Right forelimb (tissue), 1 donor: ENCODE measurements around the gene IFNL4.
"Not testable (repeated sequence)": the region's sequence is repeated elsewhere in the genome, so short reads cannot be mapped to it uniquely, and the experiment has no call there.

Experiments
- DNase-seq: peaks from one replicate; pipeline ENCODE4 v3.0.0-alpha.2; 2018

IFNL4 gene

GRCh38 chr19:39219108-39219507 lies 29.5 kb downstream of the IFNL4 start:
- not testable (repeated sequence) for DNase-seq

DNA sequence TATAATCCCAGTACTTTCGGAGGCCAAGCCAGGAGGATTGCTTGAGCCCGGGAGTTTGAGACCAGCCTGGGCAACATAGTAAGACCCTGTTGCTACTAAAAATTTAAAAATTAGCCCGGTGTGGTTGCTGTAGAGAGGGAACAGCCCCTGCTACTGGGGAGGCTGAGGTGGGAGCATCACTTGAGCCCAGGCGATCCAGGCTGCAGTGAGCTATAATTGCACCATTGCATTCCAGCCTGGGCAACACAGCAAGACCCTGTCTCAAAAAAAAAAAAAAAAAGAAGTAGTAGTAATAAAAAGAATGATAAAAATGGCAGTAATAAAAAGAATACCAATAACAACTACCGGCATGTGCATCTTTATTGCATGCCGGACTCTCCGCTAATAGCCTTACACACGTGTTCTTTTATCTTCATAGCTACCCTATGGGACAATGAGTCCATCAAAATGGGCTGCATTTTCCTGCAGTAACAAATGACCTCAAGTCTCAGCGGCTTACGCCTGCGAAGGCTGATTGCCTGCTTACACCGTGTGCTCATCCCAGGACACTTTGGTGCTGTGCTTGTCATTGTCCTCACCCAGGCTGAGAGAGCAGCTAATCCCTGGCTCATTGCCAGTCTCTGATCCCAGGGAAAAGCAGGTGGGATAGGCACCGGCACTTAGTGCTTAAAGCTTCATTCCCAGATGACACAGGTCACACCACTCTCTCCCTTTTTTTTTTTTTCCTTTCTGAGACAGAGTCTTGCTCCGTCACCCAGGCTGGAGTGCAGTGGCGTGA lies 30.2 kb downstream of the IFNL4 start:
- no peak for DNase-seq

DNA sequence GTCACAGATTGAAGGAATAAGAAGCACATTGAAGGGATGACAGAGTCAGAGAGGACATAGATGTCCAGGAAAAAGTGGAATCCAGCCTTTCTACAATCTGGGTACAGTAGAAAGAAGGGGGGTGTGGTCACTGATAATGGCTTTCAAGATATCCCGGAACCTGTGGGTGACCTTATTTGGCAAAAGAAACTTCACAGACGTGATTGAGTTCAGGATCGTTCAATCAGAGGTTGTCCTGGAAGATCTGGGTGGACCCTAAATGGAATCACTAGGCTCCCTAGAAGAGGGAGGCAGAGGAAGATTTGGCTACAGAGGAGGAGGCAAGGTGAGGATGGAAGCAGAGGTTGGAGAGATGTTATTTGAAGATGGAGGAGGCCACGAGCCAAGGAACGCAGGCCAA lies 31.6 kb downstream of the IFNL4 start:
- DNase-seq, result no peak

- not testable (repeated sequence) for DNase-seq
Measured at GRCh38 chr19:39215323-39215722, 33.3 kb downstream of the IFNL4 start.

- DNase-seq, result no peak
Measured at GRCh38 chr19:39212375-39212742, 36.3 kb downstream of the IFNL4 start.

DNA sequence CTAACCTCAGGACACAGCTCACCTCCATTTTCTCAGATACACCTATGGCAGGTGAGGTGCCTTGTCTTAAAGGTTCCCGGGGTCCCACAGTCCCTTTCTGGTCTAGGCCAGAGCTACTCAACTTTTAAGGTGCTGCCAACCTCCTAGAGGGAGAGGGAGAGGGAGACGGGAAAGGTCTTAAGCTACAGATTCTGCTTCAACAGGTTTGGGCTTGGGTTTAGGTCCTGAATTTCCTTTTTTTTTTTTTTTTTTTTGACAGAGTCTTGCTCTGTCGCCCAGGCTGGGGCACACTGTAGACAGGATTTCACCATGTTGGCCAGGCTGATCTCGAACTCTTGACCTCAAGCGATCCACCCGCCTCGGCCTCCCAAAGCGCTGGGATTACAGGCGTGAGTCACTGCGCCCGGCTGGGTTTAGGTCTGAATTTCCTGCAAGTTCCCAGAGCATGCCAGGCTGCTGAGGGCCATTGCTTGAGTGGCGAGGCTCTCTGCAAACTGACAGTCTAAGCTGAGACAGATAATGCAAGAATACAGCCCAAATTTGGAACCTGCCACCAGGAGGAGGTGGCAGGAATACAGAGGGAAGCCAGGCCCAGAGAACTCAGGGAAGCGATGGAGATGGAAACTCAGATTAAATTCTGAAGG lies 36.8 kb downstream of the IFNL4 start:
- DNase-seq, result no peak

DNA sequence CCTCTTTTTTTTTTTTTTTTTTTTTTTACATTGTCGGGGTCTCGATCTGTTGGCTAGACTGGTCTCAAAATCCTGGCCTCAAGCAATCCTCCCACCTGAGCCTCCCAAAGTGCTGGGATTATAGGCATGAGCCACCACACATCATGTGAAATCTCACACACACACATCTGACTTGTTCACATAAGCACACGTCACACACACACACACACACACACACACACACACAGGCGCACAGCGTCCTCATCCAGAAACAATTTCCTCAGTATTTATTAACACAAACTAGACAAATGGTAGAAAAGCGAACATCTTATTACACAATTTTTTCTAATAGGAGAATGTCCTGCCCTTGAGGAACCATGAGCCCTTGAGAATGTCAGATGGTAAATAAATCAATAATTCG lies 39.5 kb downstream of the IFNL4 start:
- no peak for DNase-seq

- DNase-seq, result no peak
Measured at GRCh38 chr19:39208175-39208795, 40.4 kb downstream of the IFNL4 start.

GRCh38 chr19:39207293-39207836 lies 41.3 kb downstream of the IFNL4 start:
- no peak for DNase-seq

GRCh38 chr19:39206122-39206521 lies 42.5 kb downstream of the IFNL4 start:
- DNase-seq, result no peak

DNA sequence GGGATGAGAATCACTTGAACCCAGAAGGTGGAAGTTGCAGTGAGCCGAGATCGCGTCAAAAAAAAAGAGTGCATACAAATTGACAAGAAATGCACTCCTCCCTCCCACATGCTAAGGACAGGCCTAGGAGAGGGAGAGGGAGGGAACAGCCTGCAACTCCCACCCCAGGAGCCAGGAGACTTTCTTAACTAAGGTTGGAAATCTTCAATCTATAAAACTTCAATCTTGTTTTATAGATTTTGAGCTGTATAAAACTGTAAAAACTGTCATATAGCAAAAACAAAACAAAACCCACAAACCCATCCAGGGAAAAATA lies 43.2 kb downstream of the IFNL4 start:
- DNase-seq, result no peak

DNA sequence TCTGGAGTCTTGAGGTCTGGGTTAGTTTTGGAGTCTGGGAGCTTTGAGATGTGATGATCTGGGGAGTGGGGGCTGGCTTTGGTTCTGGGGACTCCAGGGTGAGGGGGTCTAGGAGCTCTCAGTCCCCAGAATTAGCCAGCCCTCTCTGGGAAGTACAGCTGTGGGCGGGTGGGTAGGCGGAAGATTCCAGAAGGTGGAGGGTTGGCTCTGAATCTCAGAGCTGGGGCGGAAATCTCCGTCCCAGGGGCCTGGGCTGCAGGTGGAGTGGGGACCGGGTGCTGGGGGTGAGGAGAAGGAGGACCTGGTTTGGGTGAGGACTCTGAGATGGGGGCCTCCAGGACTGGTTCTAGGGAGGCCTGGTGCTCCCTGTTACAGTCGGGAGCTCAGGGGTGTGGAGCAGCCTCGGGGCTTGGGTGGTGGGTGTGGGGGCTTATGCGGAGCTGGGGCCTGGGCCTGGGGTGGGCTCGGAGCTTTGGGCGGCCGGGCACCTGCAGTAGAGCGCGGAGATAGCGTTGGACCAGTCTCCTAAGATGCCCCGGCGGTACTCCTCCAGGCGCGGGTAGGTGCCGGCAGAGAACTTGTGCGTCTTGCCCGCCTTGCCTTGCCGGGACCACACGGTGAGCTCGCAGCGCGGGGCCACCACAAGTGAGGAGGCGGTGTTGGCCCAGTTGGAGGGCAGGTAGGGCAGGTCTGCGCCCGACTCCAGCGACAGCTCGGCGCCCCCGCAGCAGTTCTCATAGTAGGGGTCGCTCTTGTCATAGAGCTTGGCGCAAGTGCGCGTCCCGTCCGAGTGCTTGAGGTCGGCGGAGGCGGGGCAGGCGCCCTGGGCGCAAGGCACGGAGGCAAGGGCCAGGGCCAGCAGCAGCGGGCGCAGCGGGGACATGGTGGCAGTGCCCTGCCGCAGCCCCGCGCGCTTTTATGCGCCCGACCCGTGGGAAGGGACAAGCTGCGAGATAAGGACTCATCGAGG lies 45.0 kb downstream of the IFNL4 start, which contains the start of gene SYCN:
SYCN (minus strand) TSS at position 892 of the 970 bp plus-strand sequence; CDS start at position 883, 9 bp downstream.
- DNase-seq, result no peak

- no peak for DNase-seq
Measured at GRCh38 chr19:39202998-39203355, 45.7 kb downstream of the IFNL4 start.

GRCh38 chr19:39200803-39201115 lies 47.9 kb downstream of the IFNL4 start:
- no peak for DNase-seq

DNA sequence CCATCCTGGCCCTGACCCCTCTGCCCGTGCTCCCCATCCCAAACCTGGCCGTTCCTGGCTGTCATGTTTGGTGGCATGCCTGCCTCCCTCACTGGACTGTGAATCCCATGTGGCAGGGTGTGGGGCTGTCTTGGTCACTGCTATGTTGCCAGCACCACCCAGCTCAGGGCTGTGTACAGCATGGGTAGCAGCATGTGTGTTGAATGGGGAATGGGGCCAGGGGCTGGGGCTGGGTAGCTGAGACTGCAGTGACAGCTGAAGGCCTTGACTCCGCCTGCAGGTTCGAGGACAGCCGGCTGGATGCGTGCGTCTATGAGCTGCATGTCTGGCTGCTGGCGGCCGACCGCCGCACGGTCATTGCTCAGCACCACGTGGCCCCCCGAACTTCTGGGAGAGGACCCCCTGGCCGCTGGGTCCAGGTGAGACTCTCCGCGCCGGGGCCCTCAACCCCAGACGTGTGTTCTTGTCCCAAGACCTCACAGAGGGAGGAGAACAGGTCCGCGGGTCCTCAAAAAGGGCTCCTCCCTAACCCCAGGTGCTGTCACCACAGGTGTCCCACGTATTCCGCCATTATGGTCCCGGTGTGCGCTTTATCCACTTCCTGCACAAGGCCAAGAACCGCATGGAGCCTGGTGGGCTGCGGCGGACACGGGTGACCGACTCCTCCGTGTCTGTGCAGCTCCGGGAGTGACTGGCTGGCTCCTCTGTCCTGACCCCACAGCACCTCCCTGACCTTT lies 48.4 kb downstream of the IFNL4 start:
- DNase-seq, result no peak

GRCh38 chr19:39199025-39199424 lies 49.6 kb downstream of the IFNL4 start:
- no peak for DNase-seq

- DNase-seq, result no peak
Measured at GRCh38 chr19:39197808-39198207, 50.8 kb downstream of the IFNL4 start.

DNA sequence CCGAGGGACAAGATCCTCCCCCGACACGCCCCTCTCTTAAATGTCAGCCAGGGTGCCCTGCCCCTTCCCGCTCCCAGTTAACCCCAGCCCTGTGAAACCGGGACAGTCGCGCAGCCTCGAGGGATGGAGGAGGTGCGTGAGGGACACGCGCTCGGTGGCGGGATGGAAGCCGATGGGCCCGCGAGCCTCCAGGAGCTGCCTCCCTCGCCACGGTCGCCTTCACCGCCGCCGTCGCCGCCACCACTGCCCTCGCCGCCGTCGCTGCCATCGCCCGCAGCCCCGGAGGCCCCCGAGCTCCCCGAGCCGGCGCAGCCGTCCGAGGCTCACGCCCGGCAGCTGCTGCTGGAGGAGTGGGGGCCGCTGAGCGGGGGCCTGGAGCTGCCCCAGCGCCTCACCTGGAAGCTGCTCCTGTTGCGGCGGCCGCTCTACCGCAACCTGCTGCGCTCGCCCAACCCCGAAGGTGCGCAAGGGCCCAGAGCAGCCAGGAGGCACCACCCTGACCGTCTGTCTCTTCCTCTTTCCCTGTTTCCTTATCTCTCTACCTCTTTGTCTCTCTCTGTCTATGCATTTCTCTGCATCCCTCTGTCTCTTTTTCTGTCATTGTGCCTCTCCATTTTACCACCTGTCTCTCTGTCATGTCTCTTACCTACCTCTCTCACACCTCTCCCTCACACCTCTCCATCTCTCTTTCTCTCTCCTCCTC lies 51.6 kb downstream of the IFNL4 start, which contains the start of gene NCCRP1:
NCCRP1 (plus strand) TSS at position 105 of the 703 bp plus-strand sequence; CDS start at position 124, 19 bp downstream.
- no peak for DNase-seq

GRCh38 chr19:39196320-39196719 lies 52.3 kb downstream of the IFNL4 start:
- DNase-seq, result no peak
